ENCODE data around the gene WNT3A. TPM values are rescaled to one million over a fixed set of nuclear protein-coding genes. Genes with fewer than 3 reads are reported as not detected.

The WNT3A gene
- total and polyA plus RNA-seq, 9 of the 15 experiments (the other 6 are each of a cell fraction or from before 2014, with no cell fraction given) = not detected

DNA sequence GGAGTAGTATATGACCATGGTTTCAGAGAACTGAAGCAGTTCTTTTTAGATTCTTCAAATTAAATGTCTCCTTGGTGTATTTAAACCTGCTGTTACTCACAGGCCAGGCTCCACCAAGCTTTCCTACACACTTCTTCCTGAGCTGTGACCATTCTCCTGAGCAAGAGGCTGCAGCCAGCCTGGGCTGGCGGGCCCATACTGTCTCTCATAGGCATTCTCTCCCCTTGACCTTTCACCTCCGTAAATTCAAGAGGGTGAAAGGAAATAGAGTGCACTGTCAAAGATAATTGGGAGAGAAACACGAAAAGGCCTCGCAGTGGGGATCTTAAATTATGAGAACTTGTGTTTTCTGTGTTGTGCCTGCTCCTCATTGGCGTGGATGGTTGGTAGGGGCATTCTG is 78.0 kb downstream of the WNT3A start:
- Histone ChIP-seq H3K27me3 (ENCODE audit: control insufficient read depth in 2 of 2, insufficient read depth in 2 of 2, low read length in 2 of 2) (no peaks in the 10 kb centered on the region), H3K4me3 (peak overlapping the region; percentile 96), H3K9ac (ENCODE audit: insufficient read depth in 1 of 2, low read depth in 2 of 2, low read length in 2 of 2) (peak overlapping the region; percentile 67 to 99; a peak in 3 of 4 replicates), H3K9me1 (ENCODE audit: control insufficient read depth, insufficient read depth, low read length) (peaks cover 47% of the 10 kb centered on the region), H4K20me1 (replicated peaks; ENCODE audit: control insufficient read depth, insufficient read depth, low read length) (peaks cover 70% of the 10 kb centered on the region), H3K4me1 (replicated peaks in 1 of 2; ENCODE audit: control insufficient read depth in 2 of 2, insufficient read depth in 2 of 2, low read length in 2 of 2) (peaks cover 45 to 63% of the 10 kb centered on the region in 2 experiments; a peak in 4 of 5 replicates), H3K4me2 (ENCODE audit: insufficient read depth, low read length) (peak overlapping the region; percentile 100), H3K9me3 (replicated peaks; ENCODE audit: control insufficient read depth, insufficient read depth, low read depth, low read length) (no peaks in the 10 kb centered on the region), H3K27ac (ENCODE audit: extremely low read depth, low read depth, low read length) (peak overlapping the region; percentile 98), H2AFZ (ENCODE audit: low read depth, low read length) (no peak overlapping the region), H3K36me3 (ENCODE audit: control insufficient read depth, insufficient read depth, low read length) (peaks cover 63% of the 10 kb centered on the region), H3K79me2 (ENCODE audit: control insufficient read depth, insufficient read depth, low read length) (peaks cover 92% of the 10 kb centered on the region)
- WGBS (ENCODE audit: insufficient coverage, low coverage, missing lambda C conversion rate) = 8% methylated on average over 5 of the region's 5 CpGs
- FAIRE-seq (no peak), DNase-seq (ENCODE audit: extremely low read depth in 1 of 4, low spot score in 3 of 4) (peak in 1 of 4 experiments; percentile 46), ATAC-seq (no peak)
- ChIA-PET POLR2A (interaction anchor here (0.6 to 4.3 kb wide), 13 partner anchors 8 to 370 kb away, joined by 3 to 36 read pairs (median 5); partner anchors contain the start of gene MRPL55), CTCF (ENCODE audit: low intra/inter-chr PET ratio) (no interaction called here)
- intact Hi-C loops (cut with micrococcal nuclease) = loop anchor here (2.0 kb wide), 2 partner anchors 16 to 56 kb away; partner anchors contain the start of gene GUK1
- in situ Hi-C loops (cut with MboI) = no loop called here
- no TSS peak for BruUV-seq (replicated peaks)
- TF ChIP-seq ZNF445 (CRISPR knock-in tag; IDR thresholded peaks at IDR 0.05; ENCODE audit: low read depth) = no peak
- TF ChIP-seq MCM3 (IDR thresholded peaks at IDR 0.05) = no peak
- TF ChIP-seq SIRT6 (IDR thresholded peaks at IDR 0.05; ENCODE audit: low read depth, low read length) = no peak
- no peak for TF ChIP-seq ARID1B (IDR thresholded peaks at IDR 0.05)
- TF ChIP-seq NR2C1 (IDR thresholded peaks at IDR 0.05) = peak; percentile 71; the same call in 1 of the 2 replicates
- TF ChIP-seq NR2C1 (tag; IDR thresholded peaks at IDR 0.05) = peak; percentile 76
- TF ChIP-seq CEBPB (tag; IDR thresholded peaks at IDR 0.05) = 0 out of 2 replicates have a peak, but pooled peaks have one; percentile 52
- TF ChIP-seq JUND (IDR thresholded peaks at IDR 0.05; ENCODE audit: borderline replicate concordance, low read depth, low read length) = no peak
- 0 out of 3 replicates have a peak, but pooled peaks have one; percentile 4 for TF ChIP-seq JUND (tag; IDR thresholded peaks at IDR 0.05; ENCODE audit: borderline replicate concordance, low read depth, low read length)
- no peak for TF ChIP-seq NR2C2 (CRISPR knock-in tag; IDR thresholded peaks at IDR 0.05)
- TF ChIP-seq NR2C2 (tag; IDR thresholded peaks at IDR 0.05) = peak; percentile 75; the same call in 1 of the 2 replicates
- TF ChIP-seq, protein P1, sequence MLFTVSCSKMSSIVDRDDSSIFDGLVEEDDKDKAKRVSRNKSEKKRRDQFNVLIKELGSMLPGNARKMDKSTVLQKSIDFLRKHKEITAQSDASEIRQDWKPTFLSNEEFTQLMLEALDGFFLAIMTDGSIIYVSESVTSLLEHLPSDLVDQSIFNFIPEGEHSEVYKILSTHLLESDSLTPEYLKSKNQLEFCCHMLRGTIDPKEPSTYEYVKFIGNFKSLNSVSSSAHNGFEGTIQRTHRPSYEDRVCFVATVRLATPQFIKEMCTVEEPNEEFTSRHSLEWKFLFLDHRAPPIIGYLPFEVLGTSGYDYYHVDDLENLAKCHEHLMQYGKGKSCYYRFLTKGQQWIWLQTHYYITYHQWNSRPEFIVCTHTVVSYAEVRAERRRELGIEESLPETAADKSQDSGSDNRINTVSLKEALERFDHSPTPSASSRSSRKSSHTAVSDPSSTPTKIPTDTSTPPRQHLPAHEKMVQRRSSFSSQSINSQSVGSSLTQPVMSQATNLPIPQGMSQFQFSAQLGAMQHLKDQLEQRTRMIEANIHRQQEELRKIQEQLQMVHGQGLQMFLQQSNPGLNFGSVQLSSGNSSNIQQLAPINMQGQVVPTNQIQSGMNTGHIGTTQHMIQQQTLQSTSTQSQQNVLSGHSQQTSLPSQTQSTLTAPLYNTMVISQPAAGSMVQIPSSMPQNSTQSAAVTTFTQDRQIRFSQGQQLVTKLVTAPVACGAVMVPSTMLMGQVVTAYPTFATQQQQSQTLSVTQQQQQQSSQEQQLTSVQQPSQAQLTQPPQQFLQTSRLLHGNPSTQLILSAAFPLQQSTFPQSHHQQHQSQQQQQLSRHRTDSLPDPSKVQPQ (CRISPR knock-in tag; IDR thresholded peaks at IDR 0.05; ENCODE audit: borderline replicate concordance) = no peak
- TF ChIP-seq BCOR (IDR thresholded peaks at IDR 0.05) = no peak
- no peak for TF ChIP-seq PYGO2 (tag; IDR thresholded peaks at IDR 0.05)
- TF ChIP-seq FOXA3 (CRISPR knock-in tag; conservative IDR thresholded peaks at IDR 0.05 in 1 of 2, IDR thresholded peaks at IDR 0.05 in 1 of 2) = no peak
- TF ChIP-seq ESRRA (IDR thresholded peaks at IDR 0.05; ENCODE audit: borderline replicate concordance, low read depth) = 0 out of 2 replicates have a peak, but pooled peaks have one; percentile 9
- TF ChIP-seq SMC3 (conservative IDR thresholded peaks at IDR 0.05; ENCODE audit: insufficient read depth, low read depth, low read length) = no peak
- no peak for TF ChIP-seq SIN3A (IDR thresholded peaks at IDR 0.05; ENCODE audit: borderline replicate concordance in 2 of 2, control insufficient read depth in 1 of 2, low read depth in 2 of 2, low read length in 2 of 2)
- TF ChIP-seq ELF2 (CRISPR knock-in tag; IDR thresholded peaks at IDR 0.05) = 0 out of 2 replicates have a peak, but pooled peaks have one; percentile 16
- no peak for TF ChIP-seq CSDE1 (IDR thresholded peaks at IDR 0.05)
- peak; percentile 5 for TF ChIP-seq SMAD1 (IDR thresholded peaks at IDR 0.05; ENCODE audit: low read depth, low read length, partially characterized antibody)
